Ectodermal cell (in vitro differentiated cells): ENCODE measurements around the gene CFAP46.
"Not testable (repeated sequence)": the region's sequence is repeated elsewhere in the genome, so short reads cannot be mapped to it uniquely, and the experiment has no call there.

Experiments
- H3K27ac ChIP-seq: 2 replicates; pipeline ENCODE4 v1.7.0; 2013; ENCODE audit warnings: mild to moderate bottlenecking, low read depth, low read length; ENCODE audit not compliant: insufficient read depth, poor library complexity, severe bottlenecking
- H3K27me3 ChIP-seq: 2 replicates; pipeline ENCODE4 v1.7.0; 2013; ENCODE audit warnings: mild to moderate bottlenecking, low read length; ENCODE audit not compliant: insufficient read depth, control insufficient read depth, poor library complexity, severe bottlenecking
- H3K36me3 ChIP-seq: one replicate; pipeline ENCODE4 v1.7.0; 2013; ENCODE audit warnings: low read length; ENCODE audit not compliant: control insufficient read depth, insufficient read depth
- H3K4me1 ChIP-seq: one replicate; pipeline ENCODE4 v1.7.0; 2013; ENCODE audit warnings: low read length; ENCODE audit not compliant: control insufficient read depth, insufficient read depth
- H3K4me3 ChIP-seq: 2 replicates; pipeline ENCODE4 v1.7.0; 2013; ENCODE audit warnings: low read depth, low read length, control low read depth; ENCODE audit not compliant: insufficient read depth
- H3K9me3 ChIP-seq: 2 replicates; pipeline ENCODE4 v1.7.0; 2013; ENCODE audit warnings: mild to moderate bottlenecking, low read length, moderate library complexity; ENCODE audit not compliant: control insufficient read depth
- WGBS, 2 experiments: methylation state at CpG; one replicate each; pipeline ENCODE4 v1.1.7; 2013; ENCODE audit warnings: missing lambda C conversion rate in 2 of 2; 5-methylcytosine and 5-hydroxymethylcytosine counted together

The CFAP46 gene

GRCh38 chr10:132833421-132834111, 108.8 kb downstream of the CFAP46 start:
- Histone ChIP-seq H3K4me1 (no peaks in the 10 kb centered on the region), H3K36me3 (no peaks in the 10 kb centered on the region), H3K9me3 (no peaks in the 10 kb centered on the region), H3K4me3 (no peak overlapping the region), H3K27ac (no peak overlapping the region), H3K27me3 (no peaks in the 10 kb centered on the region)
- 88 to 89% methylated on average over 29 of the region's 29 CpGs for WGBS, 2 experiments

GRCh38 chr10:132832186-132832969, 110.0 kb downstream of the CFAP46 start:
- WGBS, 2 experiments = 87 to 88% methylated on average over 29 to 30 of the region's 30 CpGs
- Histone ChIP-seq H3K36me3 (no peaks in the 10 kb centered on the region), H3K4me3 (no peak overlapping the region), H3K27ac (no peak overlapping the region), H3K27me3 (no peaks in the 10 kb centered on the region), H3K9me3 (no peaks in the 10 kb centered on the region), H3K4me1 (no peaks in the 10 kb centered on the region)

GRCh38 chr10:132829403-132829802, 113.0 kb downstream of the CFAP46 start:
- H3K9me3 ChIP-seq = no peaks in the 10 kb centered on the region
- H3K4me3 ChIP-seq = no peak overlapping the region
- H3K36me3 ChIP-seq = no peaks in the 10 kb centered on the region
- H3K4me1 ChIP-seq = no peaks in the 10 kb centered on the region
- 85 to 87% methylated on average over 7 to 8 of the region's 8 CpGs for WGBS, 2 experiments
- H3K27me3 ChIP-seq = no peaks in the 10 kb centered on the region
- no peak overlapping the region for H3K27ac ChIP-seq

GRCh38 chr10:132828681-132829080, 113.7 kb downstream of the CFAP46 start:
- Histone ChIP-seq H3K27ac (no peak overlapping the region), H3K4me1 (no peaks in the 10 kb centered on the region), H3K4me3 (no peak overlapping the region), H3K27me3 (no peaks in the 10 kb centered on the region), H3K36me3 (no peaks in the 10 kb centered on the region), H3K9me3 (no peaks in the 10 kb centered on the region)
- WGBS, 2 experiments = 93 to 96% methylated on average over 18 to 20 of the region's 20 CpGs

GRCh38 chr10:132827861-132828539, 114.4 kb downstream of the CFAP46 start:
- WGBS, 2 experiments = 92 to 95% methylated on average over 28 to 29 of the region's 29 CpGs
- no peaks in the 10 kb centered on the region for H3K4me1 ChIP-seq
- H3K27me3 ChIP-seq = no peaks in the 10 kb centered on the region
- H3K36me3 ChIP-seq = no peaks in the 10 kb centered on the region
- no peaks in the 10 kb centered on the region for H3K9me3 ChIP-seq
- no peak overlapping the region for H3K4me3 ChIP-seq
- H3K27ac ChIP-seq = no peak overlapping the region

- H3K36me3 ChIP-seq = no peaks in the 10 kb centered on the region
- 90 to 91% methylated on average over 13 of the region's 13 CpGs for WGBS, 2 experiments
- no peaks in the 10 kb centered on the region for H3K9me3 ChIP-seq
- H3K4me3 ChIP-seq = no peak overlapping the region
- H3K4me1 ChIP-seq = no peaks in the 10 kb centered on the region
- H3K27ac ChIP-seq = no peak overlapping the region
- H3K27me3 ChIP-seq = no peaks in the 10 kb centered on the region
Measured at GRCh38 chr10:132827423-132827789, 115.0 kb downstream of the CFAP46 start.

- Histone ChIP-seq H3K27me3 (no peaks in the 10 kb centered on the region), H3K4me3 (no peak overlapping the region), H3K4me1 (no peaks in the 10 kb centered on the region), H3K36me3 (no peaks in the 10 kb centered on the region), H3K27ac (no peak overlapping the region), H3K9me3 (no peaks in the 10 kb centered on the region)
- WGBS, 2 experiments = 93 to 96% methylated on average over 36 of the region's 36 CpGs
Measured at GRCh38 chr10:132826524-132827422, 115.6 kb downstream of the CFAP46 start.

GRCh38 chr10:132825783-132826523, 116.4 kb downstream of the CFAP46 start:
- WGBS, 2 experiments = 89% methylated on average over 34 of the region's 34 CpGs
- H3K27me3 ChIP-seq, H3K4me1 ChIP-seq, H3K36me3 ChIP-seq, H3K9me3 ChIP-seq, H3K27ac ChIP-seq, H3K4me3 ChIP-seq: not testable (repeated sequence)

GRCh38 chr10:132820056-132820455, 122.3 kb downstream of the CFAP46 start:
- Histone ChIP-seq H3K27me3 (no peaks in the 10 kb centered on the region), H3K4me1 (no peaks in the 10 kb centered on the region), H3K9me3 (no peaks in the 10 kb centered on the region), H3K27ac (no peak overlapping the region), H3K36me3 (no peaks in the 10 kb centered on the region), H3K4me3 (no peak overlapping the region)
- 93 to 94% methylated on average over 13 of the region's 13 CpGs for WGBS, 2 experiments
